ENCODE results near the gene CCBE1. TPM values are rescaled to one million over a fixed set of nuclear protein-coding genes. Genes with fewer than 3 reads are reported as not detected.
A peak's percentile ranks its signal among the peaks of the same experiment; 100 is the strongest.

Gene CCBE1
- total and polyA plus RNA-seq, 9 of the 15 experiments (the other 6 are each of a cell fraction or from before 2014, with no cell fraction given) = 0.20 TPM; not detected in 8

GRCh38 chr18:59395226-59396175 is 301.7 kb downstream of the CCBE1 start (continued):
- no peak for TF ChIP-seq FOXA3 (CRISPR knock-in tag; conservative IDR thresholded peaks at IDR 0.05 in 1 of 2, IDR thresholded peaks at IDR 0.05 in 1 of 2)
- TF ChIP-seq SMAD1 (IDR thresholded peaks at IDR 0.05; ENCODE audit: low read depth, low read length, partially characterized antibody) = no peak

GRCh38 chr18:59393381-59393780 is 303.8 kb downstream of the CCBE1 start:
- intact Hi-C loops (cut with micrococcal nuclease) (no loop called here), in situ Hi-C loops (cut with MboI) (no loop called here)
- Histone ChIP-seq H3K9me3 (replicated peaks; ENCODE audit: control insufficient read depth, insufficient read depth, low read depth, low read length) (no peaks in the 10 kb centered on the region), H3K9ac (ENCODE audit: insufficient read depth in 1 of 2, low read depth in 2 of 2, low read length in 2 of 2) (no peak overlapping the region), H3K9me1 (ENCODE audit: control insufficient read depth, insufficient read depth, low read length) (no peaks in the 10 kb centered on the region), H2AFZ (ENCODE audit: low read depth, low read length) (no peak overlapping the region), H3K36me3 (ENCODE audit: control insufficient read depth, insufficient read depth, low read length) (no peaks in the 10 kb centered on the region), H3K4me1 (replicated peaks in 1 of 2; ENCODE audit: control insufficient read depth in 2 of 2, insufficient read depth in 2 of 2, low read length in 2 of 2) (no peaks in the 10 kb centered on the region), H3K79me2 (ENCODE audit: control insufficient read depth, insufficient read depth, low read length) (no peaks in the 10 kb centered on the region), H3K4me3 (no peak overlapping the region), H4K20me1 (replicated peaks; ENCODE audit: control insufficient read depth, insufficient read depth, low read length) (no peaks in the 10 kb centered on the region), H3K27ac (ENCODE audit: extremely low read depth, low read depth, low read length) (no peak overlapping the region), H3K4me2 (ENCODE audit: insufficient read depth, low read length) (no peak overlapping the region), H3K27me3 (ENCODE audit: control insufficient read depth in 2 of 2, insufficient read depth in 2 of 2, low read length in 2 of 2) (peaks cover 0 to 27% of the 10 kb centered on the region in 2 experiments; a peak in 2 of 5 replicates)
- BruUV-seq (replicated peaks) = no TSS peak
- no peak for DNase-seq (ENCODE audit: extremely low read depth in 1 of 4, low spot score in 3 of 4)
- ChIA-PET CTCF (ENCODE audit: low intra/inter-chr PET ratio) (no interaction called here), POLR2A (no interaction called here)
- 0% methylated on average over 3 of the region's 3 CpGs for WGBS (ENCODE audit: insufficient coverage, low coverage, missing lambda C conversion rate)
- peak; percentile 21; the same call in 1 of the 2 replicates for TF ChIP-seq NFIC (IDR thresholded peaks at IDR 0.05)
- no peak for TF ChIP-seq HBP1 (CRISPR knock-in tag; IDR thresholded peaks at IDR 0.05)
- no peak for ATAC-seq
- FAIRE-seq = no peak
